NCI-H524 (cell line): ENCODE results near the gene SCO2.

ENCODE experiments used
- DNase-seq, 2 experiments: peaks; one replicate each; lab custom pipeline; 2025; lab: John Stamatoyannopoulos, UW

Gene SCO2

GRCh38 chr22:50525104-50525857 lies at the start of gene SCO2:
SCO2 (minus strand) TSS chr22:50525598; CDS start chr22:50524411, 1,187 bp downstream.
- DNase-seq, result peak; percentile 91 to 98

GRCh38 chr22:50574383-50574755 lies 49.0 kb upstream of the SCO2 start:
- no peak for DNase-seq

- no peak for DNase-seq
Measured at GRCh38 chr22:50573491-50574382, 48.3 kb upstream of the SCO2 start.

- no peak for DNase-seq
Measured at GRCh38 chr22:50572965-50573364, 47.6 kb upstream of the SCO2 start.

- no peak for DNase-seq
Measured at GRCh38 chr22:50571264-50572175, 46.1 kb upstream of the SCO2 start.

- no peak for DNase-seq
Measured at GRCh38 chr22:50570861-50571260, 45.5 kb upstream of the SCO2 start.

- DNase-seq, result no peak
Measured at GRCh38 chr22:50569896-50570535, 44.6 kb upstream of the SCO2 start.

GRCh38 chr22:50569041-50569459 lies 43.7 kb upstream of the SCO2 start:
- no peak for DNase-seq

- DNase-seq, result no peak
Measured at GRCh38 chr22:50568626-50569025, 43.2 kb upstream of the SCO2 start.

- peak; percentile 34 to 60 for DNase-seq
Measured at GRCh38 chr22:50567721-50568252, 42.4 kb upstream of the SCO2 start.

- DNase-seq, result no peak
Measured at GRCh38 chr22:50564289-50564688, 38.9 kb upstream of the SCO2 start.

GRCh38 chr22:50563413-50564160 lies 38.2 kb upstream of the SCO2 start:
- DNase-seq, result no peak

- DNase-seq, result peak; percentile 83 to 96
Measured at GRCh38 chr22:50562523-50563412, 37.4 kb upstream of the SCO2 start, which contains the start of gene SYCE3. SYCE3 (minus strand) TSS chr22:50562919; CDS start chr22:50556405, 6,514 bp downstream.

- DNase-seq, result no peak
Measured at GRCh38 chr22:50561401-50562358, 36.3 kb upstream of the SCO2 start.

- DNase-seq, result no peak
Measured at GRCh38 chr22:50560034-50560433, 34.6 kb upstream of the SCO2 start.

- DNase-seq, result peak in 1 of 2 experiments; percentile 29
Measured at GRCh38 chr22:50556703-50557102, 31.3 kb upstream of the SCO2 start.

GRCh38 chr22:50553310-50553709 lies 27.9 kb upstream of the SCO2 start:
- DNase-seq, result no peak

GRCh38 chr22:50551160-50551752 lies 25.9 kb upstream of the SCO2 start:
- DNase-seq, result peak in 1 of 2 experiments; percentile 71
